GM15510 (cell line): ENCODE results near the gene FAM229A.

Experiments used
- POLR2A ChIP-seq: IDR thresholded peaks from 3 replicates; pipeline ENCODE4 v1.6.1; 2011; ENCODE audit warnings: borderline replicate concordance; ENCODE audit not compliant: insufficient read length; ENCODE audit errors: extremely low read depth

The FAM229A gene

DNA sequence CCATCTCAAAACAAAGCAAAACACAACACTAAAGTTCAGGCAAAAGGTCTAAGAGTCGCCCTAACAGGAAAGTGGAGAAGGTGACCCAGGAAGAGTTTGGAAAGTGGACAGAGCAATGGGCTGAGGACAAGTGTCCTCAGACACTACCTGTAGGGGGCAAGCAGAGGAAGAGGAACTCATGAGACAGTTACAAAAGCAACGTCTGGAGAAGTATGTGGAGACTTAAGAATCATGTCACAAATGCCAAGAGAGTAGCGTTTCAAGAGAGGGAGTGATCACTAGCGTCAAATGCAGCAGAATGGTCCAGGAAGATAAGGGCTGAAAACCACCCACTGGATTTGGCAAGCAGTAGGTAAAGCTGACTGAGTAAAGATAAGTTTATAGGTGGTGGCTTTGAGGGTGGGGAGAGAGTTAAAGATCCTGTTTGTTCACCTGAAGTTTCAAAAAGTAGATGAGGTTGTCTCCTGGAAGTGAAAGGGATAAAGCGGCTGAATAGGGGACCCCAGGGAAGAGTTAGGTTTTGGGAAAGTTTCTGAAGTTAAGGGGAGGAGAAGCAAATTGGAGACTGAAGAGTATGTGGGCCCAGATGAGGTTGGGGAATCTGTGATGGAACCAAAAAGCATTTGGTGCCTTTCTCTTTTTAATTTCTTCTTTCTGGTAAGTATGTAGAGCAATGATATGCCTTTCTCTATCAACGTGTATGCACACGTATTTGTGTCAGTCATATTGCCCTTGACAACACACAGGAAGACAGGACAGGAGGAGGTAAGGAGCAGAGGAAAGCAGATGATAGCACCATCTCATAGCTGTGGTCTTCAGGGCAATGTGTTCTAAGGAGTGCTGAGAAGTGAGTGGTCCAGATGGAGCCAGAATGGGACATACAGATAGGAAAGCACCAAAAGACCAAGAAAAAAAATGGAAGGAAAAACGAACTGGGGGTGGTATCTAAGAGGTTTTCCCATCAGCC lies 28.9 kb upstream of the FAM229A start:
- no peak for TF ChIP-seq POLR2A

DNA sequence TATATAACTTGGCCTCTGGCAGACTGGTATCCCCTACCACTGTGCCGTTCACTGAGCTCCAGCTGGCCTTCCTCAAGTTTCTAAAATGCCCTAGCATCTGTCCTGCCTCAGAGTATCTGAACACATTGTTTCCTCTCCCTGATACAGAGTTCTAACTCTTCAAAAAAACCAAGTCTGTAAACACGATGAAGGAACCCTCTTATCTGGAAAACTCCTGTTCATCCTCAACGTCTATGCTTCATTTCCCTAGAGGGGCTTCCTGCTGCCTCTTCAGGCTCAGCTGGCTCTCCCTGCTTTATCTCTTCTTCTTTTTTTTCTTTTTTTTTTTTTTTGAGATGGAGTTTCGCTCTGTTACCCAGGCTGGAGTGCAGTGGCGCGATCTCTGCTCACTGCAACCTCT lies 26.4 kb upstream of the FAM229A start:
- TF ChIP-seq POLR2A, result no peak

DNA sequence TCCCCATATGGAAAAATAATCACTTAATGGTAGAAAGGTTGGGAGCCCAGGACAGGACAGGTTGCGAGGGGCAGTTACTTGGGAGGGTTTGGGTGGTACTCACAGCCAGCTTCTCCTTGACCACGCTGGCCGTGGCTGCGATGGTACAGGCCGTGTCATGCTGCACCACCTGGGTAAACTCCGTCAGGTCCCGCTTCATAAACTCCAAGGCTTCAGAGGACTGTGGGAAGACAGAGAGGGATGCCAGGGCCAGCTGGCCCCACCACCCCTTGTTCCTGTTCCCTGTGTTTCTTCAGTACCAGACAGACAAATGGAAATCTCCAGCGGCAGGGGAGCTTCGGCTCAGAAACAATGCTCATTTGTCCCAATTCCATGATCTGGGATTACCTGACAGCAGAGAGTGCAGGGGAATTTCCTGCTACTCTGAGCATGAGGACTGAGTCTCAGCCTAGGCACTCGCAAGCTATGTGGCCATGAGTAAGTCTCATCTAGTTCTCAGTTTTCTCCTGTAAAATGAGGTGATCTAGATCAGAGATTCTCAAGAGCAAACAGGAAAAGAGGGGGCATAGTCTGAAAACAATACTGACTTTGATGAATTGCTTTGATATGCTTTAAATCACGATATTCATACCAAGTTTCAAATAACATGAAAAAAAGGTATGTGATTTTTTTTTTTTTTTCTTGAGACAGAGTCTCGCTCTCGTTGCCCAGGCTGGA lies 24.5 kb upstream of the FAM229A start:
- no peak for TF ChIP-seq POLR2A

DNA sequence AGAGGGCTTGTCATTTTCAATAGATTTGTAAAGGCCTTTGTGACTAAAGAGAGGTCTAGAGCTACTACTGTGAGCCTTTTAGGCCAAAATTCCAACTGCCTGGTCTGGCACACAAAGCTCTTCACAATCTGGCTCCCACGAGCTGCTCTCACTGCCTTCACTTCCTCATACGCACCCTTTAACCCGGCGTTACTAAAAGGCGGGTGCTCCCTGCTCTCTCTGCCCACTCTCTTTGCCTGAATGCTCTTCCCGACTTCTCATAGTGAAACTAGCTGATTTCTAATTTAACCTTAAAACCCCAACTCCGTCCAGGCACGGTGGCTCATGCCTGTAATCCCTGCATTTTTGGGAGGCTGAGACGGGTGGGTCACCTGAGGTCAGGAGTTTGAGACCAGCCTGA lies 17.8 kb upstream of the FAM229A start:
- TF ChIP-seq POLR2A, result no peak

DNA sequence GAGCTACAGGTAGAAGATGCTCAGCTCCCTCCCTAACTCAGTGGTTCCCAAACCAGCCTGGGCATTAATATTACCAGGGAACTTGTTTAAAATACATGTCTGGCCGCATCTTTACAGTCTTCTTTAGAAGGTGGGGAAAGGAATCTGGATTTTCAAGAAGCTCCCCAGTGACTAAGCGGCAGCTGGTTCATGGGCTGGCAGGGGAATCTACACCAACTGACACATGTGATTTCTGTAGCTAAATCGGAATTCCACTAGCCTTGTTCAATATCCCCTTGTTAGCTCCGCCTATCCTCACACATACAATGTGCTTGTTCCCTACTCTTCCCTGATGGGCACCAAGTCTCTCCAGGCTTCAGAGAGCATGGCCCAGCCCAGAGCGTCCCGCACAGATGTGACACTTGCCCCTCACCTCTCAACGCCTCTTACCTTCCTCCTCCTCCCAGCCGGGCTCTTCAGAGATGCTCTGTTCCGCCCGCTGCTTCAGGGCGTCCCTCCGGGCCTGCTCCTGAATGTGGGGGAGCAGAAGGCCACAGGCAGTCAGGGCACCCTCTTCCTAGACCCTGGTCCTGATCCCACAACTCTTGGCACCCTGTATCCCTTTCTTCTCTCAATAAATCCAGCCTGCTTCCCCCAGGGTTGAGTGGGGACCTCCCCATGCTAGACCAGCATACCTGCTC lies 15.4 kb upstream of the FAM229A start:
- TF ChIP-seq POLR2A, result no peak

DNA sequence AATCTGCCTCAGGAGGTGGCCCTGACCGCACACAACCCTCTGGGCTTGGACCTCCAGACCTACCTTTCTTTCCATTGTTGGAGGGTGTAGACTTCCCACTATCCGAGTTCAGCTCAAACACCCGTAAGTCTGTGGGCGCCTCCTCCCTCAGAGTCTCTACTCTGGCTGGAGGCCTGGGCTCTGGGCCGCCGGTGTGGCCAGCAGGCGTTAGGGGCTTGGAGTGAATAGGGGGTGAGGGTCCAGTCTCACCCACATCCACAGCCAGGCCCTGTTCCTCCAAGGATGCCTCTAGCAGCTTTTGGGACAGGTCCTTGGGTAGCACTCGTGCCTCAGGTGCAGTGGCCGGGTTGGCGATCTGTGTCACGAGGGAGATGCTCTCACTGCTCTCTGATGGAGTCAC lies 13.9 kb upstream of the FAM229A start:
- TF ChIP-seq POLR2A, result no peak

DNA sequence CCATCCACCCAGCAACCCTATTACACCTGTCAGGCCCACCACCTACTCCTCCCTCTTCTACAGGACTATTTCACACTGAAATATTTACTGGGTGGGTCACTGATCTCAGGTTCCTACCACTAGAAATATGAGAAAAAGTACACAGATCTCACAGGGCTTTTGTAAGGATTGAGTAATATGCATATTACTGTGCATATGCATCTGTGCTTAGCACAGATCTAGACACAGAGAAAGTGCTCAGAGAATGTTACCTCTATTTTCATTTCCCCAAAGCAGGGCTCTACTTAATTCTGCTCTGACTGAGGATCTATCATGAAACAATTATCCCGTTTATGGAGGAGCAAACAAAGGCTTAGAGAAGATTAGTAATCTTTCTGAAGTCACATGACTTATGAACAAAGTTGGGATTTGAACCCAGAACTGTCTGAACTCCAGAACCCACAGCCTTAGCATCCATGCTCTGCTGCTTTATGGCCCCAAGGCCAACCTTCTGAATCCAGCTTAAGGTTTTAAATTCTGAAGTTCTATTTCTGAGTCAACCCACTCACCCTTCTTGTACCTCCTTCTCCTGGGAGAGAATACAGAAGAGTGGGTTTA lies 11.8 kb upstream of the FAM229A start:
- TF ChIP-seq POLR2A, result no peak

DNA sequence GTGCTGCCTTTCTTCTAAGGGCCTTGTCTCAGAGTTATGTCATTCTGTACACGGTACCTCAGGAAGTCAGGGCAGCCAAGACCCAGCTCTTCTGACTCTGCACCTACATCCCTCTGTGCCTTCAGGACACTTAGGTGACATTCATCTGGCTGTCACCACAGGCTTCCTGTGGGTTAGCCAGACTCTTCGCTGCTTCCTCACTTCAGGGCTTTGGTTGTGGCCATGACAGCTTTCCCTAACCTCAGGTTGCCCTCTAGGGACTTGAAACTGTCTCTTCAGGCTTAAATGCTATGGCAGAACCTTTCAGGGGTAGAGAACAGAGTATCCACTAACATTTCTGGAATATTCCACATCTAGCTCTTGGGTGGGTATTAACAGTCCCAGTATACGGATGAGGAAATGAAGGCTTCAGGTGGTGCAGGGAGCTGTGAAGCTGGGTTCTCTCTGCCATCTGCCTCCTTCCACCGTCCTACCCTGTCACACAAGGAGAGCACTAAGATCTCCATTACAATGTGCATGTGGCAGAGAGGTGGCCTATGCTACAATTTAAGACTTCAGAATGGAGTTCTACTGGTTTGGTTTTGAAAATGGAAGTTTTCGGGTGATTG lies 10.0 kb upstream of the FAM229A start:
- no peak for TF ChIP-seq POLR2A

GRCh38 chr1:32367912-32368635 lies 5.8 kb upstream of the FAM229A start:
- no peak for TF ChIP-seq POLR2A

GRCh38 chr1:32365445-32365844 lies 3.2 kb upstream of the FAM229A start:
- TF ChIP-seq POLR2A, result no peak

GRCh38 chr1:32364836-32365235 lies 2.6 kb upstream of the FAM229A start:
- no peak for TF ChIP-seq POLR2A

GRCh38 chr1:32363713-32364112 lies 1.4 kb upstream of the FAM229A start:
- TF ChIP-seq POLR2A, result no peak

DNA sequence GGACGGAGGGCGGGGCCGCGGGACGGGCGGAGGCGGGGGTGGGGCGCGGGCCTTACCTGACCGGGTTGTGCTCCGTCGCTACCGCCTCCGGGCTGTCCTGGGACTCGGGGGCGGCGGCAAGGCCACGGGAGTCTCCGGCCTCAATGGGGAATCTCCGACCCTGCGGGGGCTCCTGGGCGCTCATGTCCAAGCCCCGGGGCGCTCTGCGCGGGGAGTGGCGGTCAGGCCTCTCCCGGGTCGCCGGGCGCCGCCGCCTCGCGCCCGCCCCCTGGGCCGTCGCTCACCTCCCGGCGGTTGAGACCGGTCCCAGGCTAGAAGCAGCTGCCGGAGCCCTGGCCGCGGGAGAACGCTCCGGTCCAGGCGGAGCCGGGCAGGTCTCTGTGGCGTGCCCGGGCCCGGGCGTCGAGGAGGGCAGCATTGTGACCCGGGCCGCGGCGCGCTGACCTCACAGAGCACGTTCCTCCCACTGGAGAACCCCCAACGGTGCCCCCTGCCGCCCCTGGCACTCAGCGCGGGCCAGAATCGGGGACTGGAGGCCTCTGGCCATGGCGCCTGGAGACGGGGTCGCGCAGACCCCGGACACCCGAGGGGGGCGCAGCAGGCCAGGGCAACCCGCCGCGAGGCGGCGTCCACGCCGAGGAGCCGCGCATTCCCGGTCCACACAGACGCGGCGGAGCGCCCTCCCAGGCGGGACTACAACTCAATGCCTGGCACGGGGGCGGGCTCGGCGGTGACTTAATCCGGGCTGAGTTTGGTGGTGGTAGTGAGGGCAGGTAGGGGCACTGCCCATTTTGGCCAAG lies 411 bp downstream of the FAM229A start:
- no peak for TF ChIP-seq POLR2A
